C4-2B (cell line): ENCODE data around the gene MSH2.

ENCODE experiments used
- H3K27ac ChIP-seq: fragments of 450-650 bp; 2 replicates; pipeline ENCODE4 v1.5.1; 2017
- ZFX ChIP-seq: fragments of 450-650 bp; IDR thresholded peaks from 2 replicates; pipeline ENCODE4 v1.6.1; 2017
- TF ChIP-seq, protein P1 (sequence below): fragments of 450-650 bp; conservative IDR thresholded peaks from 2 replicates; pipeline ENCODE4 v1.5.1; 2017; ENCODE audit warnings: mild to moderate bottlenecking

The MSH2 gene

GRCh38 chr2:47506024-47506423, 103.1 kb downstream of the MSH2 start:
- TF ChIP-seq, protein P1, sequence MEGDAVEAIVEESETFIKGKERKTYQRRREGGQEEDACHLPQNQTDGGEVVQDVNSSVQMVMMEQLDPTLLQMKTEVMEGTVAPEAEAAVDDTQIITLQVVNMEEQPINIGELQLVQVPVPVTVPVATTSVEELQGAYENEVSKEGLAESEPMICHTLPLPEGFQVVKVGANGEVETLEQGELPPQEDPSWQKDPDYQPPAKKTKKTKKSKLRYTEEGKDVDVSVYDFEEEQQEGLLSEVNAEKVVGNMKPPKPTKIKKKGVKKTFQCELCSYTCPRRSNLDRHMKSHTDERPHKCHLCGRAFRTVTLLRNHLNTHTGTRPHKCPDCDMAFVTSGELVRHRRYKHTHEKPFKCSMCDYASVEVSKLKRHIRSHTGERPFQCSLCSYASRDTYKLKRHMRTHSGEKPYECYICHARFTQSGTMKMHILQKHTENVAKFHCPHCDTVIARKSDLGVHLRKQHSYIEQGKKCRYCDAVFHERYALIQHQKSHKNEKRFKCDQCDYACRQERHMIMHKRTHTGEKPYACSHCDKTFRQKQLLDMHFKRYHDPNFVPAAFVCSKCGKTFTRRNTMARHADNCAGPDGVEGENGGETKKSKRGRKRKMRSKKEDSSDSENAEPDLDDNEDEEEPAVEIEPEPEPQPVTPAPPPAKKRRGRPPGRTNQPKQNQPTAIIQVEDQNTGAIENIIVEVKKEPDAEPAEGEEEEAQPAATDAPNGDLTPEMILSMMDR: no peak
- TF ChIP-seq ZFX: no peak
- no peak overlapping the region for H3K27ac ChIP-seq

GRCh38 chr2:47506436-47506835, 103.5 kb downstream of the MSH2 start:
- no peak overlapping the region for H3K27ac ChIP-seq
- TF ChIP-seq, protein P1: no peak
- no peak for TF ChIP-seq ZFX

- H3K27ac ChIP-seq: no peak overlapping the region
- TF ChIP-seq ZFX: no peak
- TF ChIP-seq, protein P1: no peak
Measured at GRCh38 chr2:47508080-47508479, 105.1 kb downstream of the MSH2 start.

- no peak overlapping the region for H3K27ac ChIP-seq
- TF ChIP-seq ZFX: no peak
- TF ChIP-seq, protein P1: no peak
Measured at GRCh38 chr2:47508641-47509040, 105.7 kb downstream of the MSH2 start.

GRCh38 chr2:47509250-47509649, 106.3 kb downstream of the MSH2 start:
- no peak for TF ChIP-seq ZFX
- TF ChIP-seq, protein P1: no peak
- no peak overlapping the region for H3K27ac ChIP-seq

GRCh38 chr2:47509821-47510385, 106.9 kb downstream of the MSH2 start:
- no peak for TF ChIP-seq ZFX
- TF ChIP-seq, protein P1: no peak
- H3K27ac ChIP-seq: no peak overlapping the region

DNA sequence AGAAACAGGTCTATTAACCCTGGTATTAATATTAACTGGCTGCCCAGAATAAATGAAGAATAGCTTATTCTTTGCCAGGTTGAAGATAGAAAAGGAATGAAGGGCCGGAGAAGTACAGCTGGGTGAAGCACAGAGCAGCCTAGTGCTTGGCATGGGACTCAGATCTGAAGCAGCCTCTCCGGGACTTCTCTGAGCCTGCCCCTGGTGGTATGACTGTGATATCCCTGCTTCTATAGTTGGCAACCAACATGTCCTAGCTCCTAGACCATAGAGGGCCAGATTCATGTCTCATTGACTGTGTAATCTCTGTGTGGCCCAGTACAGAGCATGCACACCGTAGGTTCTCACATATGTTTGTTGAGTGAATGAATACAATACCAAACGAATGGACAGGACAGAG, 107.8 kb downstream of the MSH2 start:
- TF ChIP-seq, protein P1: no peak
- no peak for TF ChIP-seq ZFX
- no peak overlapping the region for H3K27ac ChIP-seq
